HL-60/S4 (cell line): ENCODE data around the gene KCNF1.

Experiments
- in situ Hi-C: fragments of 300-500 bp; cut with MboI; formaldehyde crosslinking; loops from 2 replicates; pipeline ENCODE4 v1.14.3; 2022; ENCODE audit warnings: low sequenced_read_pairs

Gene KCNF1

GRCh38 chr2:10901160-10901939 lies 10.4 kb upstream of the KCNF1 start:
- in situ Hi-C loops = no loop called here

DNA sequence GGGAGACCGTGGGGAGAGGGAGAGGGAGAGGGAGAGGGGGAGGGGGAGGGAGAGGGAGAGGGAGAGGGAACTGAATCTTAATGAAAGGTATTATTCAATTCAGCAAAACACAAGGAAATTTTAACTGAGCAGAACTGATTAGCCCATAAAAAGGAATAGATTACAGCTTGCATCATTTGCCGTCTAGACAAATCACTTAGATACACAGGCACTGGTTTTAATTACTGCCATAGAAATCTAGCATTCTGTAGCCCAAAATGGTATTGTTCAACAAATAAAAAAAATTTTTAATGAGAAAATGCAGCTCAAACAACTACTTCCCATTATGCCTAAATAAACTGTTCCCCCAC lies 7.9 kb upstream of the KCNF1 start:
- in situ Hi-C loops = no loop called here

- in situ Hi-C loops = no loop called here
Measured at GRCh38 chr2:10904455-10904854, 7.3 kb upstream of the KCNF1 start.

GRCh38 chr2:10905006-10905861 lies 6.5 kb upstream of the KCNF1 start:
- in situ Hi-C loops = no loop called here

DNA sequence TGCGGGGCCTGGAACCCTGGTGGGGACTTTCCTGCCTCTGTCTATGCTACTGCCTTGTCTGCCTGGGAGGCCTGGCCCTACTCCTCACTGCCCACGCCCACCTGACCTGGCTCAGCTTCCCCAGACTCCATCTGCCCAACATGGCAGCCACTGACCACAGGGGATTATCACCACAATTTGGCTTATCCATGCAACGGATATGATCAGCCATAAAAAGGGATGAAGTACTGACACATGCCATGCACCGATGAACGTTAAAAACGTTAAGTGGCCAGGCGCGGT lies 5.9 kb upstream of the KCNF1 start:
- in situ Hi-C loops = no loop called here

GRCh38 chr2:10906926-10907625 lies 4.7 kb upstream of the KCNF1 start:
- in situ Hi-C loops = no loop called here

DNA sequence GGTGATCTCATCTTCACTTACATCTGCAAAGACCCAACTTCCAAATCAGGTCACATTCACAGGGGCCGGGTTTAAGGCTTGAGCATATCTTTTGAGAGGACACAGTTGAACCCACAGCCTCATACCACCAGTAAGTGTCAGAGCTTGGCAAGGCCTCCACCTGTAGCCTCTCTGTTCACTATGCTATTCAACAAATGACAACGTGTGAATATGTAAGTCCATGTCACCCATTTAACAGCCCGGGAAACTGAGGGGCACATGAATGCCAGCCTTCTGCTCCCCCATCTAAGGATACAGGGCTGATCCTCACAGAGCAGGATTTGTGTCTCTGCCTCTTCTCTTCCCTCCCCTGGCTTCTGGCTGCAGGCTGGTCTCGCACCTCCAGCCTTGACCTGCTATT lies 3.5 kb upstream of the KCNF1 start:
- in situ Hi-C loops = no loop called here

GRCh38 chr2:10909050-10909995 lies 2.4 kb upstream of the KCNF1 start:
- in situ Hi-C loops = no loop called here

DNA sequence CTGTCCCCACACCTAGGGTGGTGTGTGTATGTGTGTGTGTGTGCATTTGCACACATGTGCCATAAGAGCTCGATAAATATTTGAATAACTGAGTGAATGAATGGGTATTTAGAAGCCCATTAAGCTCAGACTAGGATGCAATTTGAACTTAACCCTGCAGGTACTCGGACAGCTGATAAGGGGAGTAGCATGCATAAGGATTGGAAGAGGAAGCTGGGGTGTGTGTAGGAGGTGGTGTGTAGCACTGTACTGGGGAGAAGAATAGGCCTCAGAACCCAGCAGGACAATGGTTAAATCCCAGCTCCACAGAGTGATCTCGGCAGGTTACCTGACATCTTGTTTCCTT lies 1.8 kb upstream of the KCNF1 start:
- in situ Hi-C loops = no loop called here

GRCh38 chr2:10910625-10911024 lies 1.1 kb upstream of the KCNF1 start:
- in situ Hi-C loops = no loop called here

DNA sequence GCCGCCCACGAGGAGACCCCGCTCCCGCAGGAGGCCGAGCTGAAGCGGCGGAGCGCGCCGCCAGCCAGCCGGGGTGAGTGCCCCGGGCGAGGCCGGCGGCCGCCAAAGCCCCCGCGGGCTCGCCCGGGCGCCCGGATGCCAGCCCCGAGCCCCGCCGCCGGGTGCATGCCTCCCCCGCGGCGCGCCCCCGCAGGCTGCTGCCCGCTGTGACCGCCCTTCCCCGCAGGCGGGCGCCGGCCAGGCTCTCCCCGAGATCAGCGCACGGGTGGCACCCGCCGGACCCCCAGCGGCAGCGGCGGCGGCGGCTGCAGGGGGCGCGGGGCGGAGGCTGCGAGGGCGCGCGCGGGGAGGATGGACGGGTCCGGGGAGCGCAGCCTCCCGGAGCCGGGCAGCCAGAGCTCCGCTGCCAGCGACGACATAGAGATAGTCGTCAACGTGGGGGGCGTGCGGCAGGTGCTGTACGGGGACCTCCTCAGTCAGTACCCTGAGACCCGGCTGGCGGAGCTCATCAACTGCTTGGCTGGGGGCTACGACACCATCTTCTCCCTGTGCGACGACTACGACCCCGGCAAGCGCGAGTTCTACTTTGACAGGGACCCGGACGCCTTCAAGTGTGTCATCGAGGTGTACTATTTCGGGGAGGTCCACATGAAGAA lies 470 bp downstream of the KCNF1 start:
- in situ Hi-C loops = no loop called here

DNA sequence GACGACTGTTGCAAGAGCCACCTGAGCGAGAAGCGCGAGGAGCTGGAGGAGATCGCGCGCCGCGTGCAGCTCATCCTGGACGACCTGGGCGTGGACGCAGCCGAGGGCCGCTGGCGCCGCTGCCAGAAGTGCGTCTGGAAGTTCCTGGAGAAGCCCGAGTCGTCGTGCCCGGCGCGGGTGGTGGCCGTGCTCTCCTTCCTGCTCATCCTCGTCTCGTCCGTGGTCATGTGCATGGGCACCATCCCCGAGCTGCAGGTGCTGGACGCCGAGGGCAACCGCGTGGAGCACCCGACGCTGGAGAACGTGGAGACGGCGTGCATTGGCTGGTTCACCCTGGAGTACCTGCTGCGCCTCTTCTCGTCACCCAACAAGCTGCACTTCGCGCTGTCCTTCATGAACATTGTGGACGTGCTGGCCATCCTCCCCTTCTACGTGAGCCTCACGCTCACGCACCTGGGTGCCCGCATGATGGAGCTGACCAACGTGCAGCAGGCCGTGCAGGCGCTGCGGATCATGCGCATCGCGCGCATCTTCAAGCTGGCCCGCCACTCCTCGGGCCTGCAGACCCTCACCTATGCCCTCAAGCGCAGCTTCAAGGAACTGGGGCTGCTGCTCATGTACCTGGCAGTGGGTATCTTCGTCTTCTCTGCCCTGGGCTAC lies 1.2 kb downstream of the KCNF1 start:
- in situ Hi-C loops = no loop called here

GRCh38 chr2:10913501-10914271 lies 2.0 kb downstream of the KCNF1 start:
- in situ Hi-C loops = no loop called here

GRCh38 chr2:10914272-10914693 lies 2.5 kb downstream of the KCNF1 start:
- in situ Hi-C loops = no loop called here

DNA sequence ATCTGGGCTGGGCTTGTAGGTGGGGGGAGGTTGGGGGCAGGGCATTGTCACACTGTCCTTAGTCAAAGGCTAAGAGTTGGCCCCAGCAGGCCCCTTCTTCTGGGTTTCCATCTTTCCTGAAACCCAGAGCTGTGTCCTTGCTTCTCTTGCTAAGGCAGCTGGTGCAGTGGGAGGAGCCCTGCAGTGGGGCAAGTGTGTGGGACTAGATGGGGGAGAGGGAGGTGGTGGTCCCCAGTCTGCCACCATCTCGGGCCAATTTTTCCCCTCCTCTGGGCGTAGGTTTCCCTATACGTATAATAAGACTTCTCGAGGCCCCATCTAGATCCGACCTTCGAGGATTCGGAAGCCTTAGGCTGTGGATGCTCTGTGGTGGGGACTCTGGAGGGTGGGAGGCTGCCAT lies 3.5 kb downstream of the KCNF1 start:
- in situ Hi-C loops = no loop called here

DNA sequence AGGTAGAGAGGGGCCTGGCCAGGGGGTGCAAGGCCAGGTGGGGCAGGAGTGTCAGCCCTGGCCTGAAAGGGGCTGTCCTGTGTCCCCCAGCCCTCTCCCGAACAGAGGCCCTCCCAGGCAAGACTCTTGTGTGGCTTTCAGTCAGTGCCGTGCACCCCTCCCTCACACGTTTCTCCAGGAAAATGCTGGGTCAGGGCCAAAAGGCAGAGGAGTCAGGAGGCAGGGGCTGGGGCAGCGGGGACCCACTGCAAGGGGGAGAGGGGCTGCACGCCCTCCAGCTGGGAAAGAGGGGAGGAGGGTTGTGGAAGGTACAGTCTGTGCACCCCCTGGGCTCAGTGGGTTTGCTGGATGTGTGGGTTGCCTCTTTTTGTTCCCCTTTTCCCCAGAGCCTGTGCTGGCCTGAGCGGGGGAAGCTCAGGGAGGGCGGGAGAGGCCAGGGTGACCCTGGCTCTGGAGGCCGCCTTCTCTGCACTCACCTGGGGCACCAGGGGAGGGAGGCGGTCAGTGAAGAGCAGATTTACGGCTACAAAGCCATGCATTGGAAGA lies 4.1 kb downstream of the KCNF1 start:
- in situ Hi-C loops = no loop called here

GRCh38 chr2:10916953-10917352 lies 5.2 kb downstream of the KCNF1 start:
- in situ Hi-C loops = no loop called here

- in situ Hi-C loops = no loop called here
Measured at GRCh38 chr2:10917927-10918326, 6.2 kb downstream of the KCNF1 start.
